ENCODE measurements around the gene PLCL2.
"Not testable (repeated sequence)": the region's sequence is repeated elsewhere in the genome, so short reads cannot be mapped to it uniquely, and the experiment has no call there.

The PLCL2 gene

GRCh38 chr3:17111586-17111985 is 226.8 kb downstream of the PLCL2 start:
- DNase-seq (ENCODE audit: low read depth in 2 of 2, low spot score in 1 of 2), result no peak

DNA sequence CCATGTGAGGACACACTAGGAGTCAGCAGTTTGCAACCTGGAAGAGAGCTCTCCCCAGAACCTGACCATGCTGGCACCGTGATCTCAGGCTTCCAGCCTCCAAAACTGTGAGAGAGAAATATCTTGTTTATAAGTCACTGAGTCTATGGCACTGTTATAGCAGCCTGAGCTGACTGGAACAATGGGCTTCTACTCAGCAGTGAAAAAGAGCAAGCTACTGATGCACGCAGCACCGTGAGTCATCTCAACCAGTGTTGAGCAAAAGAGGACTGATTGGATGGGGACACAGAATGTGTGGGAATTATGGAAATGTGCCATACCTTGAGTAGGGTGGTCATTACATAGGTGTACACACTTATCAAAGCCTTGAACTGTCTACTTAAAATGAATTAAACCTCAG is 230.4 kb downstream of the PLCL2 start:
- no peak for DNase-seq (ENCODE audit: low read depth in 2 of 2, low spot score in 1 of 2)

GRCh38 chr3:17116007-17116600 is 231.3 kb downstream of the PLCL2 start:
- DNase-seq (ENCODE audit: low read depth in 2 of 2, low spot score in 1 of 2), result no peak

DNA sequence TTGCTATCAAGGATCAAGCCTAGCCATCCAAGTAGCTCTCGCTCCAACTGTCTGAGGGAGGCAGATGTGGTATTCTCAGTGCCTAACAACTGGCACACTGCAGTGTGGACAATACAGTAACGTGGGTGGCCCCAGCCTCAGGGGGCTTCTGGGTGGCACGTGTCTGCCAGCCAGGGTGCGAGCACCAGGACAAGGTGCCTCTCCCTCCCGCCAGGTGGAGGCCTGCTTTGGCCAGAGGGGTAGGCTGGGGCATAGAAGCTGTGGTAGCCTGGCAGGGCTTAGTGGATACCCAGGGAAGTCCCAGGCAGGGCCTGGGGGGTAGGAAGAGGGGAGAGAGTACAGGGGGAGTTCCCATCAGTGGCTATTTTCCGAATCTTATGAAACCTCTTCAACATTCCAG is 234.0 kb downstream of the PLCL2 start:
- no peak for DNase-seq (ENCODE audit: low read depth in 2 of 2, low spot score in 1 of 2)

DNA sequence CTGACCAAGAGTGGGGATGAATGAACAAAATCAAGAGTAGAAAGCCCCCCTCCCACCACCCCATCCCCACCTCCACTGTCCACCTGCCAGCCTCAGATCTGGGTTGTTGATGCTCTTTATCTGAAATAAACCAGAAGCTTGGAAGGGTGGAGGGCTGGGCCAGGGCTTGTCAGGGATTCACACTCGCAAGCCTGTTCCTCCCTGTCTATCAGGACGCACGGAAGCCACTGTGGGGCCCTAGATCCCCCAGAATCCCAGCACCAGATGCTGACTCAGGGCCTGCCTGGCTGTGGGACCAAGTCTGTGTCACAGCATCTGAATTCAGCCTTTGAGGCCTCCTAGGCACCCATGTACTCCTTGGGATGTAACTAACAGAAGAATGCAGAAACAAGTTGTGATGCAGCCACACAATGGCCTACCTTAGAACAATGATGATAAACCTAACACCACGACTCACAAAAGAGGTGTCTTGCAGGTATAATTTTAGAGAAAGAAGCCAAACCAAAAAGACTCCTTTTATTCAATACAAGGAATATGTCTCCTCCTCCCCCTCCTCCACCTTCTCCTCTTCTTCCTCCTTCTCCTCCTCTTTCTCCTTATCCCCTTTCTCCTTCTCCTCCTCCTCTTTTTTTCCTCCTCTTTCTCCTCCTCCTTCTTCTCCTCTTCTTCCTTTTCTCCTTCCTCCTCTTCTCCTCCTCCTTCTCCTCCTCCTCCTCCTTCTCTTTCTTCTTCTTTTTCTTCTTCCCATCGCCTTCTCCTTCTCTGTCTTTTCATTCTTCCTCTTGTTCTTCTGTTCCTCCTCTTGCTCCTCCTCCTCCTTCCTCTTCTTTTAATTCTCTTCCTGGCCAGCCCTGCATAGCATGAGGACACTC is 234.7 kb downstream of the PLCL2 start:
- DNase-seq (ENCODE audit: low read depth in 2 of 2, low spot score in 1 of 2), result no peak

GRCh38 chr3:17120115-17120514 is 235.4 kb downstream of the PLCL2 start:
- DNase-seq (ENCODE audit: low read depth in 2 of 2, low spot score in 1 of 2), result no peak

DNA sequence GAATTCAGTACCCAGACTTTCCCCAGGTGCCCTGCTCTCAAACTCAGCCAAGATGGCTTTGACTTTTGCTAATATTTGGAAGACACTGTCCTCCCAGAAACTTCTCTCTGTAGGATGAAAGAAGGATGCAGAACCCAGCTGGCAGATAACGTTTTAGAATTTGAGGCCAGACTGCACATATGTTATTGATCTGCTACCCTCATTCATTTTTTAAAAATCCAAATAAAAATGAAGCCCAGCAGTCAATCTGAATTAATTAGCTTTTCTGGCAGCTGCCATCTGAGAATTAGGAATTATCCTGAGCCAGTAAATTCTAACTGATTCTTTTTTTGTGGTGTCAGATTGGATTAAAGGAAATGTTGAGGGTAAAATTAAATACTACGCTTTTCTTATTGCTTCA is 236.6 kb downstream of the PLCL2 start:
- DNase-seq (ENCODE audit: low read depth in 2 of 2, low spot score in 1 of 2), result no peak

GRCh38 chr3:17122758-17123157 is 238.0 kb downstream of the PLCL2 start:
- no peak for DNase-seq (ENCODE audit: low read depth in 2 of 2, low spot score in 1 of 2)

GRCh38 chr3:17125738-17126442 is 241.1 kb downstream of the PLCL2 start:
- no peak for DNase-seq (ENCODE audit: low read depth in 2 of 2, low spot score in 1 of 2)

DNA sequence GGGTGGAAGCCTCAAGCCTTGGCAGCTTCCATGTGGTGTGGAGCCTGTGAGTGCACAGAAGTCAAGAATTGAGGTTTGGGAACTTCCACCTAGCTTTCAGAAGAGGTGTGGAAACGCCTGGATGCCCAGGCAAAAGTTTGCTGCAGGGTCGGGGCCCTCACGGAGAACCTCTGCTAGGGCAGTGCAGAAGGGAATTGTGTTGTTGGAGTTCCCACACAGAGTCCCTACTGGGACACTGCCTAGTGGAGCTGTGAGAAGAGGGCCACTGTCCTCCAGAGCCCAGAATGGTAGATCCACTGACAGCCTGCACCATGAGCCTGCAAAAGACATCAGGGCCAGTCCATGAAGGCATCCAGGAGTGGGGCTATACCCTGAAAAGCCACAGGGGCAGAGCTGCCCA is 243.9 kb downstream of the PLCL2 start:
- not testable (repeated sequence) for DNase-seq (ENCODE audit: low read depth in 2 of 2, low spot score in 1 of 2)

- no peak for DNase-seq (ENCODE audit: low read depth in 2 of 2, low spot score in 1 of 2)
These were observed 244.8 kb downstream of the PLCL2 start for GRCh38 chr3:17129556-17129955.

DNA sequence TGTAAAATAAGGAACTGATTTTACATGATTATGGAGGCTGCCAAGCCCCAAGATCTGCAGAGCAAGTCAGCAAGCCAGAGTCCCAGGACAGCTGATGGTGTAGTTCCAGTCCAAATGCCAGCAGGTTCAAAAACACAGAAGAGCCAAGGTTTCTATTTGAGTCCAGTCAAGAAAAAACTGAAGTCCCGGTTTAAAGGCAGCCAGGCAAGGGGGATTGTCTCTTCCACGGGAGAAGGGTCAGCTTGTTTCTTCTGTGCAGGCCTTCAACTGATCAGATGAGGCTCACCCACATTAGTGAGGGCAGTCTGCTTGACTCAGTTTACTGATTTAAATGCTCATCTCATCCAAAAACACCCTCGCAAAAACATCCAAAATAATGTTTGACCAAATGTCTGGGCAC is 246.2 kb downstream of the PLCL2 start:
- no peak for DNase-seq (ENCODE audit: low read depth in 2 of 2, low spot score in 1 of 2)

DNA sequence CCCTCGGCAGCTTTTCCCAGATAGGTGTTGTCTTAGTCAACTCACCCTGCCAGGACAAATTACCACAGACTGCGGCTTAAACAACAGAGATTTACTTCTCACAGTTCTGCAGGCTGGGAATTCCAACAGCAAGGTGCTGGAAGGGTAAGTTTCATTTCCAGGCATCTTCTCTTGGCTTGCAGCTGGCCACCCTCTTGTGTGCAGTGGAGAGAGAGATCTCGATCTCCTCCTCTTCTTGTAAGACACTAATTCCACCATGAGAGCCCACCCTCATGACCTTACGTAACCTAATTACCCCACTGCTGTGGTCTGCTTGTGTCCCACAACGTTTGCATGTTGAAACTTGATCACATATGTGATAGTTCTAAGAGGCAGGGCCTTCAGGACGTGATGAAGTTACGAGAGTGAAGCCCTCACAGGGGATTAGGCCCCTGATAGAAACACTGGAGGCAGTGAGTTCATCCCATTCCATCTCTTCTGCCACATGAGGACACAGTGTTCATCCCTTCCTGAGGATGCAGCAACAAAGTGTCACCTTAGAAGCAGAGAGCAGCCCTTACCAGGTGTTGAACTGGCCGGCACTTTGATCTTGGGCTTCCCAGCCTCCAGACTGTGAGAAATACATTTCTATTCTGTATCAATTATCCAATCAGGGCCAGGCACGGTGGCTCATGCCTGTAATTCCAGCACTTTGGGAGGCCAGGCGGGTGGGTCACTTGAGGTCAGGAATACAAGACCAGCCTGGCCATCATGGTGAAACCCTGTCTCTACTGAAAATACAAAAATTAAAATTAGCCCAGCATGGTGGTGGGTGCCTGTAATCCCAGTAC is 247.7 kb downstream of the PLCL2 start:
- no peak for DNase-seq (ENCODE audit: low read depth in 2 of 2, low spot score in 1 of 2)

DNA sequence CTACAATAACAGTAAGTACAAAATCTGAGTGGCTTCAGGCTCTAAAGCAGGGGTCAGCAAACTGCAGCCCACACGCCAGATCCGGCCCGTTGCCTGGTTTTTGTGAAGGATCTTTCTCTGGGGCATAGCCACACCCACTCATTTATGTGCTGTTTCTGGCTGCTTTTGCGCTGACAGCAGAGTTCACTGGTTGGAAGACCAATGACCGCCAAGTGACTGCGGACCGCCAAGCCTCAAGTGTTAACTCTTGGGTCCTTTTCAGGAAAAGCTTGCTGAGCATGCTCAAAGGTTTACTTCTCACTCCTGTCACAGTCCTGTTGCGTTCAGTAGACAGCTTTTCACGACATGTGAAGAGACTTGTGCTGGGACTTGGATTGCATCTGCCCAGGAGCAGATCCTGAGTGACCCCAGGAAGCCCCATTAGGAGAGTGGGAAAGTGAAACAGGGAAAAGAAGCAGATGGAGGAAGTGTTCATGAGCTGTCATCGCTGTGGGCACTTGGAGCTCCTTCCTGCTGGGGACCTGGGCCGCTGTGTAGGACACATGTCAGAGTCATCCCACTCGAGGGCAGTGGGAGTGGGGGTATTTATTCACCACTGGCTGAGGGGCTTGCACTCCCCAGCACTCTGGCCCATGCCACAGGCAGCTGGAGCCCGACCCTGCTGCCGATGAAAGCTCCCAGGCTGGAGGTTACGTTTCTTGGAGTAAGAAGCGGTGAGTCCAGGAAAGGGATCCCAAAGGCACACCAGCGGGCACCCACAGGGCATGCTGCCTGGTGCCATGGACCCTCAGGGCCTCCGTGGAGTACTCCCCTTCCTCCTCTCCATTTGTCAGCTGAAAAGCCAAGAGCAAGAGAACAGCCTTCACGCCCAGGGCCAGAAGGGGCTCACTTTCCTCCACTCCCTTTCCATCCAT is 249.1 kb downstream of the PLCL2 start:
- no peak for DNase-seq (ENCODE audit: low read depth in 2 of 2, low spot score in 1 of 2)

GRCh38 chr3:17135696-17136095 is 250.9 kb downstream of the PLCL2 start:
- no peak for DNase-seq (ENCODE audit: low read depth in 2 of 2, low spot score in 1 of 2)

GRCh38 chr3:17136136-17136721 is 251.5 kb downstream of the PLCL2 start:
- DNase-seq (ENCODE audit: low read depth in 2 of 2, low spot score in 1 of 2), result no peak

DNA sequence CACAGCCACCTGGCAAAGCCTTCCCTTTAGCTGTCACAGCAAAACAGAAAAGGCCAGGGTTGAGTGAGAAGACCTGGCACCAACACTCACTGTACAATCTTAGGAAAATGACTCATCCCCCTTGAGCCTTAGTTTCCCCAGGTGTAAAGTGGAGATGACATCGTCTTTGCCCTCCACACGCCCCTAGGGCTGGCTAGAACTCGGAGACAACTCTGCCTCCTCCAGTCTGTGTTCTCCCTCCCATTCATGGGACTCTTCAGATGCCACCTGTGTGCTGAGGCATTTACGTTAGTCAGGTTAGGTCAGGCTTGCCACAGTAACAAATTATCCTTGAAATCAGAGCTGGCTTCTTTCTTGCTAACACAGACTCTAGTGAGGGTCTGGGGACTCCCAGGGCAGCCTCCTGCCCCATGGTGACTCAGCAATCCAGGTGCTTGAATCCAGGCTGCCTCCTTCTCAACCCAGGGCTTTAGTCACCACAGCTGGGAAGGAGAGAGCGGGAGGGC is 252.6 kb downstream of the PLCL2 start:
- DNase-seq (ENCODE audit: low read depth in 2 of 2, low spot score in 1 of 2), result no peak

DNA sequence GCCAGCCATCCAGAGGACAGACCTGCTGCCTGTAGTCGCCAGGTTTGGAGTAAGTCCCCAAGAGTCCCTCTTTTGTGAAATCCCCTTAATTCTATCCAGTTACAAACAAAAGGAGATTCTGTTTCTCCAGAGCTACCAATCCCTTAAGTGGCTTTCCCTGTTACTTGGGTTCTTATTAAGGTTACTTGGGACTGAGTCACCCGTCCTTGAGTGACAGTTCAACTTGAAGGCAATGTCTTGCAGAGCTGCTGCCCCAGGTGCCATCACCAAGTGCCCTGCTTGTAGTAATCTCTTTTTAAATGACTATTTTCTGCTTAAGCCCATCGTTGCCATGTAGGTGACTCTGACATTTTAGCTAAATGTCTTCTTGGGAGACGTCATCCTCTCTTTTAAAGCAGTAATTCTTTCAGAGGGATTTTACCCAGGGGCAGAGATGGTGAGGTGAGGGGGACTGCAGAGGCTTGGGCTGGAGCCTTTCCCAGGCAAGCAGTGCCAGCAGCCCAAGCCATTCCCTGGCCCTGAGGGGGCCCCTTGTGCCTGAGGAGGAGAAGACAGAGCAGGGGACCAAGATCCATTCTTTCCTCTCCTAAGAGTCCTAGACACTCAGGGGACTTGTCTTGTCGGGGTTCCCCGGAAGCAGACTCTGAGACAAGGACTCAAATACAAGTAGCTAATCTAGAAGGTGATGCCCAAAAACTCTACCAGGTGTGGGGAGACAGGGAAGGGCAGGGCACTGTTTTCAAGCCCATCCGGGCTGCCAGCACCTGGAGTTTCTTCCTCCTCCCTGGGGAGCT is 253.7 kb downstream of the PLCL2 start:
- DNase-seq (ENCODE audit: low read depth in 2 of 2, low spot score in 1 of 2), result no peak

Measured in stimulated activated CD8-positive, alpha-beta memory T cell treated with anti-CD3 and anti-CD28 coated beads, Interleukin-4, amount 100 ng/mL, for 1 hour (primary cell).